HepG2 (cell line): ENCODE results near the gene KRT27. TPM values are rescaled to one million over a fixed set of nuclear protein-coding genes. Genes with fewer than 3 reads are reported as not detected.

Source experiments
- ATAC-seq: fragments of 200-7000 bp; cut with Tn5 transposase; 3 replicates; pipeline ENCODE4 v1.9.1; 2020; ENCODE audit warnings: mild to moderate bottlenecking, moderate library complexity
- BruUV-seq: library from RNA; stranded (reverse); fragments of 400-500 nt; replicated peaks from 2 replicates; lab custom pipeline; 2021; lab: Mats Ljungman, UMichigan
- CTCF ChIA-PET: fragments of 300-600 bp; formaldehyde crosslinking; extraction: SDS; loops from one replicate; lab custom pipeline; 2021; ENCODE audit warnings: low total read pairs, inconsistent platforms, low intra/inter-chr PET ratio; lab: Yijun Ruan, JAX
- POLR2A ChIA-PET: fragments of 350-600 bp; sonication (Branson Sonifier 250); formaldehyde crosslinking; loops from one replicate; lab custom pipeline; 2020; ENCODE audit warnings: antibody characterized with exemption, inconsistent platforms; lab: Yijun Ruan, JAX
- DNase-seq: peaks from one replicate; pipeline ENCODE4 v3.0.0-alpha.2; 2015; ENCODE audit warnings: low spot score
- FAIRE-seq: peaks from 3 replicates; lab custom pipeline; 2011; peaks lifted over from hg19 to GRCh38; lab: Jason Lieb, UNC
- H2AFZ ChIP-seq: one replicate; pipeline ENCODE4 v1.6.1; 2011; ENCODE audit warnings: low read length, inconsistent platforms
- H3K27ac ChIP-seq: fragments of 300-600 bp; 3 replicates; pipeline ENCODE4 v1.8.0; 2011; ENCODE audit warnings: mixed run types, mild to moderate bottlenecking, mixed read lengths, low read length, inconsistent platforms; ENCODE audit not compliant: insufficient read depth; ENCODE audit errors: extremely low read length
- H3K27me3 ChIP-seq, 2 experiments: fragments of 200-600 bp in 1 of 2; 2 replicates in 1 of 2; 3 replicates in 1 of 2; pipeline versions ENCODE4 v1.6.0 to v1.8.0; 2011; ENCODE audit warnings: low read length in 2 of 2, mild to moderate bottlenecking in 2 of 2, moderate library complexity in 2 of 2, inconsistent platforms in 1 of 2; ENCODE audit not compliant: insufficient read depth in 2 of 2, control insufficient read depth in 1 of 2
- H3K36me3 ChIP-seq, 2 experiments: fragments of 200-600 bp in 1 of 2; replicated peaks in 1 of 2; 2 replicates in 1 of 2; 3 replicates in 1 of 2; pipeline versions ENCODE4 v1.5.1 to v1.8.0; 2011; ENCODE audit warnings: low read length in 2 of 2, inconsistent platforms in 1 of 2; ENCODE audit not compliant: insufficient read depth in 2 of 2, control insufficient read depth in 1 of 2
- H3K4me1 ChIP-seq: 2 replicates; pipeline ENCODE4 v1.5.1; 2012; ENCODE audit warnings: low read length, inconsistent platforms; ENCODE audit not compliant: insufficient read depth
- H3K4me2 ChIP-seq: 2 replicates; pipeline ENCODE4 v1.6.0; 2011; ENCODE audit warnings: low read depth, low read length, inconsistent platforms
- H3K4me3 ChIP-seq, 3 experiments: fragments of 200-600 bp in 1 of 3; sonication (generic), shearing (Covaris generic) in 1 of 3; replicated peaks in 1 of 3; 2 replicates each; pipeline ENCODE4 v1.5.1; 2011 to 2016; ENCODE audit warnings: low read length in 3 of 3, inconsistent platforms in 2 of 3, low read depth in 2 of 3, mild to moderate bottlenecking in 2 of 3, control low read depth in 1 of 3, mixed read lengths in 1 of 3; ENCODE audit not compliant: insufficient read depth in 1 of 3
- H3K79me2 ChIP-seq: one replicate; pipeline ENCODE4 v1.6.1; 2011; ENCODE audit warnings: low read length, inconsistent platforms; ENCODE audit not compliant: insufficient read depth
- H3K9ac ChIP-seq: 2 replicates; pipeline ENCODE4 v1.6.0; 2011; ENCODE audit warnings: mild to moderate bottlenecking, low read depth, low read length, inconsistent platforms; ENCODE audit not compliant: insufficient read depth
- H3K9me3 ChIP-seq: 2 replicates; pipeline ENCODE4 v1.5.1; 2012; ENCODE audit warnings: mild to moderate bottlenecking, low read length
- H4K20me1 ChIP-seq: 2 replicates; pipeline ENCODE4 v1.6.0; 2011; ENCODE audit warnings: inconsistent platforms, mild to moderate bottlenecking, low read length, moderate library complexity; ENCODE audit not compliant: insufficient read depth
- CC2D1A ChIP-seq: sonication (generic); formaldehyde crosslinking; IDR thresholded peaks from 2 replicates; pipeline ENCODE4 v1.8.1; 2023; ENCODE audit warnings: mild to moderate bottlenecking, missing genetic modification reagents
- ELF3 ChIP-seq: IDR thresholded peaks from 2 replicates; pipeline ENCODE4 v1.6.1; 2016; ENCODE audit warnings: missing genetic modification reagents, missing compliant biosample characterization
- HMG20A ChIP-seq: IDR thresholded peaks from 2 replicates; pipeline ENCODE4 v1.6.1; 2016; ENCODE audit warnings: borderline replicate concordance
- HOXA3 ChIP-seq: sonication (generic); formaldehyde crosslinking; IDR thresholded peaks from 2 replicates; pipeline ENCODE4 v1.5.0; 2020; ENCODE audit warnings: missing genetic modification reagents
- MATR3 ChIP-seq: sonication (generic); formaldehyde crosslinking; IDR thresholded peaks from 2 replicates; pipeline ENCODE4 v1.4.0; 2020; ENCODE audit warnings: missing genetic modification reagents
- SIX1 ChIP-seq: sonication (generic); formaldehyde crosslinking; IDR thresholded peaks from 2 replicates; pipeline ENCODE4 v1.4.0; 2020; ENCODE audit warnings: missing genetic modification reagents, borderline replicate concordance
- SP140L ChIP-seq: sonication (generic); formaldehyde crosslinking; IDR thresholded peaks from 2 replicates; pipeline ENCODE4 v1.4.0; 2020; ENCODE audit warnings: missing genetic modification reagents, borderline replicate concordance
- U2AF1 ChIP-seq: fragments of 200-400 bp; formaldehyde crosslinking; optimal IDR thresholded peaks from 2 replicates; pipeline ENCODE3; 2017; ENCODE audit warnings: mild to moderate bottlenecking, low read depth, low read length
- ZNF180 ChIP-seq: sonication (generic); formaldehyde crosslinking; IDR thresholded peaks from 2 replicates; pipeline ENCODE4 v1.4.0; 2020; ENCODE audit warnings: low read depth, missing genetic modification reagents, borderline replicate concordance
- ZNF20 ChIP-seq: sonication (generic); formaldehyde crosslinking; IDR thresholded peaks from 2 replicates; pipeline ENCODE4 v1.4.0; 2020; ENCODE audit warnings: mild to moderate bottlenecking, moderate library complexity, missing genetic modification reagents
- ZNF430 ChIP-seq: sonication (generic); formaldehyde crosslinking; IDR thresholded peaks from 2 replicates; pipeline ENCODE4 v1.9.0; 2021; ENCODE audit warnings: mild to moderate bottlenecking, missing genetic modification reagents
- ZNF543 ChIP-seq: sonication (generic); formaldehyde crosslinking; IDR thresholded peaks from 2 replicates; pipeline ENCODE4 v1.4.0; 2020; ENCODE audit warnings: mild to moderate bottlenecking, missing genetic modification reagents
- ZNF768 ChIP-seq: sonication (generic); formaldehyde crosslinking; IDR thresholded peaks from 2 replicates; pipeline ENCODE4 v1.4.0; 2020; ENCODE audit warnings: missing genetic modification reagents
- ZSCAN29 ChIP-seq: sonication (generic); formaldehyde crosslinking; conservative IDR thresholded peaks from 2 replicates; pipeline ENCODE4 v1.4.0; 2020; ENCODE audit warnings: mild to moderate bottlenecking, missing genetic modification reagents
- WGBS: methylation state at CpG from one replicate; pipeline ENCODE4 v1.1.6; 2017; ENCODE audit warnings: low lambda C conversion rate; 5-methylcytosine and 5-hydroxymethylcytosine counted together
- in situ Hi-C: cut with HindIII; loops from 2 replicates; pipeline ENCODE4 v1.10.0; 2017; ENCODE audit warnings: low pct_unique_long_range_greater_than_20kb; ENCODE audit not compliant: extremely low pct_ligation_motif_present
- intact Hi-C: fragments of 100-400 bp; cut with micrococcal nuclease; formaldehyde crosslinking; loops from one replicate; pipeline ENCODE4 v1.10.0; 2022; ENCODE audit not compliant: unreplicated experiment
- polyA plus RNA-seq, 8 experiments: library from polyadenylated mRNA; depleted of rRNA in 3 of 8; stranded (reverse) in 7 of 8; unstranded in 1 of 8; fragments of >200 nt; fragmentation: Illumina TruSeq in 4 of 8; extraction: Trizol in 4 of 8; gene quantifications; 2 replicates each; pipeline versions ENCODE4 v1.2.1 to v1.2.3, GENCODE V29; 2011 to 2016; ENCODE audit warnings: low read depth in 4 of 8, missing spikeins in 1 of 8, mixed read lengths in 1 of 8; ENCODE audit not compliant: insufficient read depth in 1 of 8
- total RNA-seq, 5 experiments: library from RNA; depleted of rRNA; stranded (reverse); fragments of >200 nt; fragmentation: Illumina TruSeq; extraction: Trizol; gene quantifications; 2 replicates each; pipeline ENCODE4 v1.2.3, GENCODE V29; 2016; ENCODE audit warnings: low read depth in 1 of 5
- TF ChIP-seq, protein P1 (sequence below): sonication (generic); formaldehyde crosslinking; IDR thresholded peaks from 2 replicates; pipeline ENCODE4 v1.8.1; 2023; ENCODE audit warnings: mild to moderate bottlenecking, missing genetic modification reagents
- TF ChIP-seq, protein P2 (sequence below): sonication (generic); formaldehyde crosslinking; IDR thresholded peaks from 2 replicates; pipeline ENCODE4 v1.4.0; 2020; ENCODE audit warnings: missing genetic modification reagents, borderline replicate concordance
- TF ChIP-seq, protein P3 (sequence below): sonication (generic); formaldehyde crosslinking; IDR thresholded peaks from 2 replicates; pipeline ENCODE4 v1.4.0; 2020; ENCODE audit warnings: mild to moderate bottlenecking, missing genetic modification reagents
- TF ChIP-seq, protein P4 (sequence below): sonication (generic); formaldehyde crosslinking; IDR thresholded peaks from 2 replicates; pipeline ENCODE4 v1.8.0; 2022; ENCODE audit warnings: missing genetic modification reagents, mild to moderate bottlenecking, moderate library complexity, borderline replicate concordance

The KRT27 gene
- total and polyA plus RNA-seq, 2 of the 13 experiments (the other 11 are each of a cell fraction or from before 2014, with no cell fraction given), result not detected

DNA sequence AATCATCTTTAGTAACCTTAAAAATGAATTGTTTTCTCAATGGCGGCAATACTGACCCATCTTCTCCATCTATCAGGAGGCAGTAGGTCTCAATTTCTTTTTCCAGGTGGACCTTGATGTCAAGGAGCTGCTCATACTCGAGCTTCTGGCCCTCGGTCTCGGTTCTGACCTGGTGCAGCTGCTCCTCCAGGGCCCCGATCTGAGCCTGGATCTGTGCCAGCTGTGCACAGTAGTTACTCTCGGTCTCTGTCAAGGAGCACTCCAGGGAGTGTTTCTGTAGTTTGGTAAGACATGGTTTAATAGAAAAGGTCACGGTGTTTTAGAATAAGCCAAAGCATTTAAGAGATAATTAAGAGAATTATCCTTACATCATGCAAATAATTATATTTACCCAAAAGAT is 4.9 kb downstream of the KRT27 start (continued):
- TF ChIP-seq, protein P1, sequence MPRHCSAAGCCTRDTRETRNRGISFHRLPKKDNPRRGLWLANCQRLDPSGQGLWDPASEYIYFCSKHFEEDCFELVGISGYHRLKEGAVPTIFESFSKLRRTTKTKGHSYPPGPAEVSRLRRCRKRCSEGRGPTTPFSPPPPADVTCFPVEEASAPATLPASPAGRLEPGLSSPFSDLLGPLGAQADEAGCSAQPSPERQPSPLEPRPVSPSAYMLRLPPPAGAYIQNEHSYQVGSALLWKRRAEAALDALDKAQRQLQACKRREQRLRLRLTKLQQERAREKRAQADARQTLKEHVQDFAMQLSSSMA (CRISPR knock-in tag), result no peak
- no peak for TF ChIP-seq HOXA3
- TF ChIP-seq ZNF180, result no peak
- no peak for TF ChIP-seq ZNF20 (CRISPR knock-in tag)
- TF ChIP-seq ZSCAN29, result no peak
- TF ChIP-seq ELF3 (CRISPR knock-in tag), result no peak
- no peak for TF ChIP-seq HMG20A
- no peak for TF ChIP-seq ZNF768 (CRISPR knock-in tag)
- TF ChIP-seq CC2D1A (CRISPR knock-in tag), result no peak
- TF ChIP-seq, protein P2, sequence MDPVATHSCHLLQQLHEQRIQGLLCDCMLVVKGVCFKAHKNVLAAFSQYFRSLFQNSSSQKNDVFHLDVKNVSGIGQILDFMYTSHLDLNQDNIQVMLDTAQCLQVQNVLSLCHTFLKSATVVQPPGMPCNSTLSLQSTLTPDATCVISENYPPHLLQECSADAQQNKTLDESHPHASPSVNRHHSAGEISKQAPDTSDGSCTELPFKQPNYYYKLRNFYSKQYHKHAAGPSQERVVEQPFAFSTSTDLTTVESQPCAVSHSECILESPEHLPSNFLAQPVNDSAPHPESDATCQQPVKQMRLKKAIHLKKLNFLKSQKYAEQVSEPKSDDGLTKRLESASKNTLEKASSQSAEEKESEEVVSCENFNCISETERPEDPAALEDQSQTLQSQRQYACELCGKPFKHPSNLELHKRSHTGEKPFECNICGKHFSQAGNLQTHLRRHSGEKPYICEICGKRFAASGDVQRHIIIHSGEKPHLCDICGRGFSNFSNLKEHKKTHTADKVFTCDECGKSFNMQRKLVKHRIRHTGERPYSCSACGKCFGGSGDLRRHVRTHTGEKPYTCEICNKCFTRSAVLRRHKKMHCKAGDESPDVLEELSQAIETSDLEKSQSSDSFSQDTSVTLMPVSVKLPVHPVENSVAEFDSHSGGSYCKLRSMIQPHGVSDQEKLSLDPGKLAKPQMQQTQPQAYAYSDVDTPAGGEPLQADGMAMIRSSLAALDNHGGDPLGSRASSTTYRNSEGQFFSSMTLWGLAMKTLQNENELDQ (CRISPR knock-in tag), result no peak

DNA sequence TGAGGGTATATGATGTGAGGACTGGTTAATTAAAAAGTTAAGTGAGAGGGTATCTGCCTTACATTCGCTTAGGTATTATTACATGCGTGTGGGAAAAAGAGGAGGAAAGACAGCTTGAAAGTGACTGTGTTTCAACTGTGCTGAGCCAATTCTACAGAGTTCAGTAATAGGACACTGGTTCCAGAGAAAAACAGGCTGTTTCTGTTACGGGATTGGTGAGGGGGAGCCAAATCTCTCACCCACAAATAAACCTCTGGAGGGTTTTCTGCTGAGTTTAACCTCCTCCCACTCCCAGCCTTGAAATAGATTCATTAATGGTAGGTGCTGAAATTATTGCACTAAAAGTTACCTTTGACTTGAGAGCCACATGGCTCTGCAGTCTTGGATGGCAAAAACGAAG is 6.4 kb downstream of the KRT27 start:
- no peak for DNase-seq
- CTCF ChIA-PET, result no interaction called here
- H3K4me3 ChIP-seq, result no peak overlapping the region
- no peak overlapping the region for H3K9ac ChIP-seq
- ATAC-seq, result no peak
- no peaks in the 10 kb centered on the region for H4K20me1 ChIP-seq
- WGBS, result 3% methylated on average over 4 of the region's 4 CpGs
- BruUV-seq, result no TSS peak
- intact Hi-C loops (no loop called here), in situ Hi-C loops (no loop called here)
- H3K9me3 ChIP-seq, result no peaks in the 10 kb centered on the region
- H3K4me2 ChIP-seq, result no peak overlapping the region
- FAIRE-seq, result no peak
- no peak overlapping the region for H3K27ac ChIP-seq
- no peaks in the 10 kb centered on the region for H3K36me3 ChIP-seq
- no peak overlapping the region for H2AFZ ChIP-seq
- TF ChIP-seq, protein P3, sequence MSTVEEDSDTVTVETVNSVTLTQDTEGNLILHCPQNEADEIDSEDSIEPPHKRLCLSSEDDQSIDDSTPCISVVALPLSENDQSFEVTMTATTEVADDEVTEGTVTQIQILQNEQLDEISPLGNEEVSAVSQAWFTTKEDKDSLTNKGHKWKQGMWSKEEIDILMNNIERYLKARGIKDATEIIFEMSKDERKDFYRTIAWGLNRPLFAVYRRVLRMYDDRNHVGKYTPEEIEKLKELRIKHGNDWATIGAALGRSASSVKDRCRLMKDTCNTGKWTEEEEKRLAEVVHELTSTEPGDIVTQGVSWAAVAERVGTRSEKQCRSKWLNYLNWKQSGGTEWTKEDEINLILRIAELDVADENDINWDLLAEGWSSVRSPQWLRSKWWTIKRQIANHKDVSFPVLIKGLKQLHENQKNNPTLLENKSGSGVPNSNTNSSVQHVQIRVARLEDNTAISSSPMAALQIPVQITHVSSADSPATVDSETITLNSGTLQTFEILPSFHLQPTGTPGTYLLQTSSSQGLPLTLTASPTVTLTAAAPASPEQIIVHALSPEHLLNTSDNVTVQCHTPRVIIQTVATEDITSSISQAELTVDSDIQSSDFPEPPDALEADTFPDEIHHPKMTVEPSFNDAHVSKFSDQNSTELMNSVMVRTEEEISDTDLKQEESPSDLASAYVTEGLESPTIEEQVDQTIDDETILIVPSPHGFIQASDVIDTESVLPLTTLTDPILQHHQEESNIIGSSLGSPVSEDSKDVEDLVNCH (CRISPR knock-in tag), result no peak
- TF ChIP-seq SIX1 (CRISPR knock-in tag) (no peak), MATR3 (CRISPR knock-in tag) (no peak), U2AF1 (no peak), ZNF430 (CRISPR knock-in tag) (no peak), ZNF543 (no peak), SP140L (no peak)
- TF ChIP-seq, protein P4, sequence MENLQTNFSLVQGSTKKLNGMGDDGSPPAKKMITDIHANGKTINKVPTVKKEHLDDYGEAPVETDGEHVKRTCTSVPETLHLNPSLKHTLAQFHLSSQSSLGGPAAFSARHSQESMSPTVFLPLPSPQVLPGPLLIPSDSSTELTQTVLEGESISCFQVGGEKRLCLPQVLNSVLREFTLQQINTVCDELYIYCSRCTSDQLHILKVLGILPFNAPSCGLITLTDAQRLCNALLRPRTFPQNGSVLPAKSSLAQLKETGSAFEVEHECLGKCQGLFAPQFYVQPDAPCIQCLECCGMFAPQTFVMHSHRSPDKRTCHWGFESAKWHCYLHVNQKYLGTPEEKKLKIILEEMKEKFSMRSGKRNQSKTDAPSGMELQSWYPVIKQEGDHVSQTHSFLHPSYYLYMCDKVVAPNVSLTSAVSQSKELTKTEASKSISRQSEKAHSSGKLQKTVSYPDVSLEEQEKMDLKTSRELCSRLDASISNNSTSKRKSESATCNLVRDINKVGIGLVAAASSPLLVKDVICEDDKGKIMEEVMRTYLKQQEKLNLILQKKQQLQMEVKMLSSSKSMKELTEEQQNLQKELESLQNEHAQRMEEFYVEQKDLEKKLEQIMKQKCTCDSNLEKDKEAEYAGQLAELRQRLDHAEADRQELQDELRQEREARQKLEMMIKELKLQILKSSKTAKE (CRISPR knock-in tag), result no peak
- POLR2A ChIA-PET, result no interaction called here
- H3K27me3 ChIP-seq, result peaks cover 0 to 40% of the 10 kb centered on the region in 2 experiments; a peak in 4 of 5 replicates
- H3K79me2 ChIP-seq, result no peaks in the 10 kb centered on the region
- 0 out of 2 replicates have a peak, but pooled peaks cover 8% of the 10 kb centered on the region for H3K4me1 ChIP-seq
